DND-41 (cell line): ENCODE results near the gene TENT5C.
A peak's percentile ranks its signal among the peaks of the same experiment; 100 is the strongest.

Source experiments
- ATAC-seq: fragments of 200-7000 bp; cut with Tn5 transposase; 3 replicates; pipeline ENCODE4 v1.9.1; 2021; ENCODE audit warnings: low read depth; ENCODE audit not compliant: insufficient read depth
- DNase-seq: peaks from one replicate; pipeline ENCODE4 v3.0.0-alpha.2; 2020
- H2AFZ ChIP-seq: 2 replicates; pipeline ENCODE4 v1.6.0; 2012; ENCODE audit warnings: low read depth, low read length
- H3K27ac ChIP-seq: 2 replicates; pipeline ENCODE4 v1.5.1; 2012; ENCODE audit warnings: low read length, inconsistent platforms
- H3K27me3 ChIP-seq: fragments of 200-600 bp; sonication (generic); 2 replicates; pipeline ENCODE4 v1.6.0; 2012; ENCODE audit warnings: low read length, mild to moderate bottlenecking, inconsistent platforms; ENCODE audit not compliant: insufficient read depth, poor library complexity
- H3K36me3 ChIP-seq: 2 replicates; pipeline ENCODE4 v1.5.1; 2012; ENCODE audit warnings: low read length, inconsistent platforms; ENCODE audit not compliant: insufficient read depth
- H3K4me1 ChIP-seq: 2 replicates; pipeline ENCODE4 v1.5.1; 2012; ENCODE audit warnings: mild to moderate bottlenecking, low read length; ENCODE audit not compliant: insufficient read depth
- H3K4me2 ChIP-seq: 2 replicates; pipeline ENCODE4 v1.6.0; 2012; ENCODE audit warnings: mild to moderate bottlenecking, moderate library complexity, low read length, inconsistent platforms; ENCODE audit not compliant: insufficient read depth
- H3K4me3 ChIP-seq, 2 experiments: fragments of 200-600 bp in 1 of 2; shearing (Covaris generic) in 1 of 2; 2 replicates each; pipeline ENCODE4 v1.5.1; 2012 to 2016; ENCODE audit warnings: inconsistent platforms in 2 of 2, low read length in 2 of 2, mild to moderate bottlenecking in 2 of 2, low read depth in 1 of 2, moderate library complexity in 1 of 2
- H3K79me2 ChIP-seq: 2 replicates; pipeline ENCODE4 v1.6.0; 2012; ENCODE audit warnings: low read length, inconsistent platforms; ENCODE audit not compliant: insufficient read depth
- H3K9ac ChIP-seq: 2 replicates; pipeline ENCODE4 v1.6.0; 2012; ENCODE audit warnings: low read depth, mild to moderate bottlenecking, inconsistent platforms, low read length, moderate library complexity
- H3K9me3 ChIP-seq: 2 replicates; pipeline ENCODE4 v1.5.1; 2012; ENCODE audit warnings: low read length, moderate library complexity, mild to moderate bottlenecking, inconsistent platforms; ENCODE audit not compliant: insufficient read depth, severe bottlenecking
- H4K20me1 ChIP-seq: 2 replicates; pipeline ENCODE4 v1.6.0; 2012; ENCODE audit warnings: low read length; ENCODE audit not compliant: insufficient read depth
- CTCF ChIP-seq: IDR thresholded peaks from 2 replicates; pipeline ENCODE4 v1.5.1; 2012; ENCODE audit warnings: borderline replicate concordance, low read length, moderate library complexity, mild to moderate bottlenecking; ENCODE audit not compliant: poor library complexity, severe bottlenecking; ENCODE audit errors: extremely low read depth
- EZH2 ChIP-seq: IDR thresholded peaks from 3 replicates; pipeline ENCODE4 v1.6.1; 2012; ENCODE audit warnings: borderline replicate concordance, low read depth, mild to moderate bottlenecking, moderate library complexity, low read length, inconsistent platforms; ENCODE audit not compliant: severe bottlenecking

The TENT5C gene

GRCh38 chr1:117656202-117656641 lies 50.4 kb downstream of the TENT5C start:
- Histone ChIP-seq H3K36me3 (no peaks in the 10 kb centered on the region), H3K9me3 (no peaks in the 10 kb centered on the region), H3K27me3 (no peaks in the 10 kb centered on the region), H3K4me3 (peak overlapping the region in 1 of 2 experiments; percentile 32; a peak in 1 of 4 replicates), H3K9ac (peak overlapping the region; percentile 24; the same call in 1 of the 2 replicates), H3K27ac (peak overlapping the region; percentile 49), H4K20me1 (peaks cover 54% of the 10 kb centered on the region), H2AFZ (no peak overlapping the region), H3K4me1 (peaks cover 89% of the 10 kb centered on the region), H3K79me2 (no peaks in the 10 kb centered on the region), H3K4me2 (peak overlapping the region; percentile 57)
- ATAC-seq (peak; percentile 75), DNase-seq (peak; percentile 91)
- TF ChIP-seq CTCF = no peak
- TF ChIP-seq EZH2 = no peak

DNA sequence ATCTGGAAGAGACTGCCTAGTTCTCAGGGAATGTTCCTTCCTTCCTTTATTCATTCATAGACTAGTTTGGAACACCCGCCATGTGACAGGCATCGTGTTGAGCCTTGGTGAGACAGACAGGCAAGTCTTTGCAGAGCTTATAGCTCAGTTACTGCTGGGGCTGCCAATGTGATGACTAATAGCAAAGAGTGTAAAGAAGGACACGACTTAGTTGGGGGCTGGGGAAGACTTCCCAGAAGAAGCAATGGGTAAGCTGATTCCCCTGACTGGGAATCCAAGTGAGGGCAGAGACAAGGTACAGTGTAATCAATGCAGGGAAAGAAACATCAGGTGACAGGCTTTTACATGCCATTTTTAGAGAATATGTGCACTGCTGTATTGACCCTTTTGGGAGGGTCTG lies 51.2 kb downstream of the TENT5C start:
- Histone ChIP-seq H3K4me3 (no peak overlapping the region), H3K9me3 (no peaks in the 10 kb centered on the region), H2AFZ (no peak overlapping the region), H3K9ac (no peak overlapping the region), H4K20me1 (peaks cover 54% of the 10 kb centered on the region), H3K79me2 (no peaks in the 10 kb centered on the region), H3K36me3 (no peaks in the 10 kb centered on the region), H3K27me3 (no peaks in the 10 kb centered on the region), H3K27ac (no peak overlapping the region; the same call in 1 of the 2 replicates), H3K4me1 (peaks cover 92% of the 10 kb centered on the region), H3K4me2 (peak overlapping the region; percentile 57; the same call in 1 of the 2 replicates)
- TF ChIP-seq EZH2 (no peak), CTCF (no peak)
- DNase-seq (no peak), ATAC-seq (no peak)

- no peak overlapping the region; the same call in 1 of the 2 replicates for H3K9ac ChIP-seq
- H3K4me3 ChIP-seq = 0 out of 4 replicates have a peak overlapping the region, but pooled peaks of 1 of the 2 experiments have one; percentile 1
- peaks cover 49% of the 10 kb centered on the region for H4K20me1 ChIP-seq
- DNase-seq (no peak), ATAC-seq (no peak)
- no peaks in the 10 kb centered on the region for H3K36me3 ChIP-seq
- TF ChIP-seq CTCF = no peak
- TF ChIP-seq EZH2 = no peak
- no peaks in the 10 kb centered on the region for H3K79me2 ChIP-seq
- H3K27ac ChIP-seq = peak overlapping the region; percentile 42
- no peaks in the 10 kb centered on the region for H3K27me3 ChIP-seq
- no peak overlapping the region for H2AFZ ChIP-seq
- peak overlapping the region; percentile 35 for H3K4me2 ChIP-seq
- peaks cover 83% of the 10 kb centered on the region for H3K4me1 ChIP-seq
- no peaks in the 10 kb centered on the region for H3K9me3 ChIP-seq
These were observed 52.3 kb downstream of the TENT5C start for GRCh38 chr1:117657949-117658660.
